IPS-18a (cell line): ENCODE data around the gene CEBPG.

Experiments
- H3K27ac ChIP-seq: one replicate; pipeline ENCODE4 v1.5.1; 2013; ENCODE audit warnings: low read length
- H3K27me3 ChIP-seq: one replicate; pipeline ENCODE4 v1.6.1; 2013; ENCODE audit warnings: mild to moderate bottlenecking, low read length; ENCODE audit not compliant: control insufficient read depth, insufficient read depth
- H3K36me3 ChIP-seq: one replicate; pipeline ENCODE4 v1.6.1; 2013; ENCODE audit warnings: low read depth, low read length; ENCODE audit not compliant: control insufficient read depth
- H3K4me1 ChIP-seq: one replicate; pipeline ENCODE4 v1.6.1; 2013; ENCODE audit warnings: low read depth, low read length; ENCODE audit not compliant: control insufficient read depth
- H3K4me3 ChIP-seq: one replicate; pipeline ENCODE4 v1.5.1; 2013; ENCODE audit warnings: low read length
- H3K9ac ChIP-seq: one replicate; pipeline ENCODE4 v1.6.1; 2013; ENCODE audit warnings: mild to moderate bottlenecking, low read length, moderate library complexity
- H3K9me3 ChIP-seq: one replicate; pipeline ENCODE4 v1.6.1; 2013; ENCODE audit warnings: low read depth, low read length; ENCODE audit not compliant: control insufficient read depth

CEBPG gene

GRCh38 chr19:33375156-33375836, 1.8 kb downstream of the CEBPG start:
- H3K27ac ChIP-seq, result no peak overlapping the region

GRCh38 chr19:33375837-33376159, 2.3 kb downstream of the CEBPG start:
- H3K36me3 ChIP-seq, result peaks cover 9% of the 10 kb centered on the region
- H3K27ac ChIP-seq, result no peak overlapping the region
- no peak overlapping the region for H3K4me3 ChIP-seq
- peaks cover 14% of the 10 kb centered on the region for H3K27me3 ChIP-seq
- no peak overlapping the region for H3K9ac ChIP-seq
- no peaks in the 10 kb centered on the region for H3K9me3 ChIP-seq
- H3K4me1 ChIP-seq, result peaks cover 19% of the 10 kb centered on the region

More at GRCh38 chr19:33375156-33375836, 1.8 kb downstream of the CEBPG start:
- peaks cover 14% of the 10 kb centered on the region for H3K27me3 ChIP-seq
- H3K4me1 ChIP-seq, result peaks cover 19% of the 10 kb centered on the region
- H3K4me3 ChIP-seq, result peak overlapping the region; percentile 96
- no peak overlapping the region for H3K9ac ChIP-seq
- H3K36me3 ChIP-seq, result peaks cover 9% of the 10 kb centered on the region
- H3K9me3 ChIP-seq, result no peaks in the 10 kb centered on the region

GRCh38 chr19:33376423-33376822, 2.9 kb downstream of the CEBPG start:
- peaks cover 9% of the 10 kb centered on the region for H3K36me3 ChIP-seq
- H3K9me3 ChIP-seq, result no peaks in the 10 kb centered on the region
- H3K4me1 ChIP-seq, result peaks cover 19% of the 10 kb centered on the region
- no peak overlapping the region for H3K9ac ChIP-seq
- H3K27ac ChIP-seq, result no peak overlapping the region
- H3K27me3 ChIP-seq, result peaks cover 14% of the 10 kb centered on the region
- no peak overlapping the region for H3K4me3 ChIP-seq

GRCh38 chr19:33376941-33377557, 3.5 kb downstream of the CEBPG start:
- H3K27me3 ChIP-seq, result peaks cover 14% of the 10 kb centered on the region
- H3K36me3 ChIP-seq, result peaks cover 9% of the 10 kb centered on the region
- peaks cover 19% of the 10 kb centered on the region for H3K4me1 ChIP-seq
- no peaks in the 10 kb centered on the region for H3K9me3 ChIP-seq
- H3K9ac ChIP-seq, result no peak overlapping the region
- H3K27ac ChIP-seq, result no peak overlapping the region
- H3K4me3 ChIP-seq, result no peak overlapping the region

GRCh38 chr19:33377586-33378475, 4.3 kb downstream of the CEBPG start:
- H3K4me1 ChIP-seq, result peaks cover 19% of the 10 kb centered on the region
- no peak overlapping the region for H3K4me3 ChIP-seq
- H3K9ac ChIP-seq, result no peak overlapping the region
- no peak overlapping the region for H3K27ac ChIP-seq
- H3K9me3 ChIP-seq, result no peaks in the 10 kb centered on the region
- H3K27me3 ChIP-seq, result peaks cover 14% of the 10 kb centered on the region
- H3K36me3 ChIP-seq, result peaks cover 9% of the 10 kb centered on the region

GRCh38 chr19:33379151-33379829, 5.8 kb downstream of the CEBPG start:
- H3K4me3 ChIP-seq, result no peak overlapping the region
- H3K9me3 ChIP-seq, result no peaks in the 10 kb centered on the region
- H3K9ac ChIP-seq, result no peak overlapping the region
- H3K27ac ChIP-seq, result no peak overlapping the region
- H3K27me3 ChIP-seq, result peaks cover 12% of the 10 kb centered on the region
- peaks cover 19% of the 10 kb centered on the region for H3K4me1 ChIP-seq
- H3K36me3 ChIP-seq, result peaks cover 9% of the 10 kb centered on the region

GRCh38 chr19:33381101-33381500, 7.6 kb downstream of the CEBPG start:
- H3K9me3 ChIP-seq, result no peaks in the 10 kb centered on the region
- H3K36me3 ChIP-seq, result peaks cover 9% of the 10 kb centered on the region
- H3K9ac ChIP-seq, result no peak overlapping the region
- no peak overlapping the region for H3K27ac ChIP-seq
- H3K4me1 ChIP-seq, result peaks cover 12% of the 10 kb centered on the region
- H3K27me3 ChIP-seq, result no peaks in the 10 kb centered on the region
- no peak overlapping the region for H3K4me3 ChIP-seq

- H3K4me3 ChIP-seq, result no peak overlapping the region
- H3K36me3 ChIP-seq, result peaks cover 17% of the 10 kb centered on the region
- H3K9ac ChIP-seq, result no peak overlapping the region
- peaks cover 12% of the 10 kb centered on the region for H3K4me1 ChIP-seq
- H3K9me3 ChIP-seq, result no peaks in the 10 kb centered on the region
- H3K27ac ChIP-seq, result no peak overlapping the region
- H3K27me3 ChIP-seq, result no peaks in the 10 kb centered on the region
Measured at GRCh38 chr19:33382006-33382405, 8.5 kb downstream of the CEBPG start.

- H3K27ac ChIP-seq, result no peak overlapping the region
- peaks cover 8% of the 10 kb centered on the region for H3K4me1 ChIP-seq
- H3K9me3 ChIP-seq, result no peaks in the 10 kb centered on the region
- H3K27me3 ChIP-seq, result no peaks in the 10 kb centered on the region
- H3K36me3 ChIP-seq, result peaks cover 17% of the 10 kb centered on the region
- no peak overlapping the region for H3K9ac ChIP-seq
- no peak overlapping the region for H3K4me3 ChIP-seq
Measured at GRCh38 chr19:33382982-33383381, 9.5 kb downstream of the CEBPG start.

GRCh38 chr19:33383720-33384292, 10.3 kb downstream of the CEBPG start:
- H3K4me1 ChIP-seq, result peaks cover under 1% of the 10 kb centered on the region
- peaks cover 17% of the 10 kb centered on the region for H3K36me3 ChIP-seq
- H3K9ac ChIP-seq, result no peak overlapping the region
- H3K4me3 ChIP-seq, result no peak overlapping the region
- H3K27me3 ChIP-seq, result no peaks in the 10 kb centered on the region
- no peaks in the 10 kb centered on the region for H3K9me3 ChIP-seq
- no peak overlapping the region for H3K27ac ChIP-seq

- no peaks in the 10 kb centered on the region for H3K27me3 ChIP-seq
- no peak overlapping the region for H3K27ac ChIP-seq
- H3K9me3 ChIP-seq, result no peaks in the 10 kb centered on the region
- peaks cover 10% of the 10 kb centered on the region for H3K36me3 ChIP-seq
- H3K4me1 ChIP-seq, result no peaks in the 10 kb centered on the region
- no peak overlapping the region for H3K4me3 ChIP-seq
- H3K9ac ChIP-seq, result no peak overlapping the region
Measured at GRCh38 chr19:33384983-33385382, 11.5 kb downstream of the CEBPG start.
